Epithelial cell of proximal tubule (primary cell): ENCODE results near the gene PTPN18. TPM values are rescaled to one million over a fixed set of nuclear protein-coding genes. Genes with fewer than 3 reads are reported as not detected.
A peak's percentile ranks its signal among the peaks of the same experiment; 100 is the strongest.
"Not testable (repeated sequence)": the region's sequence is repeated elsewhere in the genome, so short reads cannot be mapped to it uniquely, and the experiment has no call there.

Source experiments
- DNase-seq: peaks from one replicate; pipeline ENCODE4 v3.0.0-alpha.2; 2011; ENCODE audit warnings: low read depth
- H3K4me3 ChIP-seq: 2 replicates; pipeline ENCODE4 v1.5.1; 2011; ENCODE audit warnings: low read depth, mild to moderate bottlenecking, low read length
- CTCF ChIP-seq: conservative IDR thresholded peaks from 2 replicates; pipeline ENCODE4 v1.5.1; 2012; ENCODE audit warnings: low read depth, mild to moderate bottlenecking, low read length
- total RNA-seq: library from RNA; depleted of rRNA; stranded (reverse); fragments of >200 nt; gene quantifications from 2 replicates; pipeline ENCODE4 v1.2.3, GENCODE V29; 2015

The PTPN18 gene
- total RNA-seq, 1 donor from 2014 or later = 23.8 TPM

DNA sequence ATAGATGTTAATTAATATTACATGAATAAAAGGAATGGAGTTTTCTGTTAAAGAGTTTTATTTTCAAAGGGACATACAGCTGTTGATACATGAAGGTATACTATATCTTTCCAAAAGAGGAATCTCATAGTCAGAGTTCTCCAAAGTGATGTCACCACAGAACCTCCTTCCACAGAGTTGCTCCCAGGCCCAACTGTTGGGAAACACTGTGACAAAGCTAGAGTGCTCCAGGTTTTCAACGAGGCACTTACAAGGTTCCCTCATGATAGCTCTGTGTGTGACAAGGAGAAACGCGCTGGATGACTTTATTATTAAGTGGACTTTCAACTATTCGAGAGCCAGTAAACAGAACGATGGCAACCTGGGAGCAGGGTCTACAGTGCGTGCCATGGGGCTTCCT lies 33.5 kb downstream of the PTPN18 start:
- no peak for TF ChIP-seq CTCF
- H3K4me3 ChIP-seq = no peak overlapping the region
- DNase-seq = no peak

DNA sequence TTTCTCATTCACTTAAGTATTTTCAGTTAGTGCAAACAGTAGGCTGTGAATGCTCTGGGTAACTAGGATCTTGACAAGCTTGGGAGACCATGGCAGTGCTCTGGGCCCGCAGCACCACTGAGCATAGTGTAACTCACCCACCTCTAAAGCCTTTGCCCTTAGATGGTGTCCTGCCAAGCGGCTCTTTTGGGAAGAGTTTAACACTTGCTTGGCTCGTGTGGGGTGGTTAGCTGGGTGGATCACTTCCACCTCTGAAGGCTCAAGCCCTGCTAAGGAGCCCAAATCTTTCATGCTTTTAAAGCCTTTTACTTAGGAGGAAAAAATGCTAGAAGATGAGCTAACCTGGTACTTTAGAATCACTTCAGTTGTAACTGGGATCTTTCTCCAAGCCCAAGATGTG lies 33.9 kb downstream of the PTPN18 start:
- no peak overlapping the region for H3K4me3 ChIP-seq
- no peak for DNase-seq
- no peak for TF ChIP-seq CTCF

DNA sequence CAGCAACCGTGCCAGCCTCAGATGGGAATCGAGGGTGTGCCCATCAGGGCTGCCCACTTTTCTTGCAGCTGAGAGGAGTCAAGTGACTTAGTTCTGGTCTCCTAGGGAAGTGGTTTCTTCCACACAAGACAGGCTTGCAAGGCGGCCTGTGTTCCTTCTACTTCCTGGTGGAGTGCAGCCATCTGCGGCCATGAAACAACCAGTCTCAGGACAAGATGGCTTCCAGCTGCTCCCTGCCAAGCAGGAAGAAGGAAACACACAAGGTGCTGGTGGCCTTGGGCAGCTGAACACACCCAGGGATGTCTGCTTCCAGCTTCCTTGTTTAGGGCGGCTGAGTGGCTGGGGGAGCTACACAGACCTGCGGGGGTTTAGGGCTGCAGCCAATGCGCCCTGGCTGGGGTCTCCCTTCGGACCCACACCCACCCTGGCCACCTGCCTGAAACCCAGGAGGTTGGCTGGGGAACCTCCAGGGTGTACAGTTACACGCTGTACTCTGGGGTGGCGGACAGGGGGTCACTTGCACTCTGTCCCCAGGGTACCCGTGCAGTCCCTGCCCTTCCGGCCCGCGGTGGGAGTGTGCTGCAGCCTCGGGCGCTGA lies 34.7 kb downstream of the PTPN18 start:
- peak overlapping the region; percentile 85 for H3K4me3 ChIP-seq
- no peak for DNase-seq
- TF ChIP-seq CTCF = no peak

DNA sequence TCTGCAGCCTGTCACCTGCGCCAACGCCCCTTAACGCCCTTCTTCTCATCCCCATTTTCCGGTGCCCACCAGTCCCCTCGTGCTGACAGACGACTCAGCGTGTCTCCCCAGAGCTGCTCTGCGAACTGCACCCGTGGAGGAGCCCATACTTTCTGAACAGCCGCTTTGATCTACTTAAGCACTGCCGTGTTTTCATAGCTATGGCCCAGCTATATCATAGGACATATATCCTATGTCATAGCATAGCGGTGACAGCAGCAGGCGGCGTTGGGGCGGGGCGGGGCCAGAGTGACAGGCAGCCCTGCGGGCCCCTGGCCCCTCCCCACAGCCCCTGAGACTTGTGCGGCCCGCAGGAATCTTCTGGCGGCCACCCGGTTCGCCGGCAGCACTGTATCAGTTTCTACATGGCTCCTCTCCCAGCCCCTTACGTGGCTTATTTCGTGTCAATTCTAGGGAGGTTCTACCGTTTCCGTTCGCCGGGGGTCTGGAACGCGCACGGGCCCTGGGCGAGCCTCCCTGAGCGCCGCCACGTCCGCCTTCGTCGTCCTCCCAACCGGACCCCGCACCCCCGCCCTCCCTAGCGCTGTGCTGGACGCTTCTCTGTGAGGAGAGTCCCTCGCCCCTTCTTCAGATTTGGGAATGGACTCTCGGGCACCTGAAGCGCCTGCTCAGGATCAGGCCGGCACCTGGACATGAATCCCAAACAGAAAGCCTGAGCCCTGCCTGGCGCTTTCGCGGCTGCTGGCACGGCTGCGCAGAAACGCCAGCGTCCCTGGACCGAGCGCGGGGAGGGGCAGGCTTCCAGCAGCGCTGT lies 35.4 kb downstream of the PTPN18 start:
- H3K4me3 ChIP-seq = peak overlapping the region; percentile 85
- no peak for TF ChIP-seq CTCF
- DNase-seq = no peak

DNA sequence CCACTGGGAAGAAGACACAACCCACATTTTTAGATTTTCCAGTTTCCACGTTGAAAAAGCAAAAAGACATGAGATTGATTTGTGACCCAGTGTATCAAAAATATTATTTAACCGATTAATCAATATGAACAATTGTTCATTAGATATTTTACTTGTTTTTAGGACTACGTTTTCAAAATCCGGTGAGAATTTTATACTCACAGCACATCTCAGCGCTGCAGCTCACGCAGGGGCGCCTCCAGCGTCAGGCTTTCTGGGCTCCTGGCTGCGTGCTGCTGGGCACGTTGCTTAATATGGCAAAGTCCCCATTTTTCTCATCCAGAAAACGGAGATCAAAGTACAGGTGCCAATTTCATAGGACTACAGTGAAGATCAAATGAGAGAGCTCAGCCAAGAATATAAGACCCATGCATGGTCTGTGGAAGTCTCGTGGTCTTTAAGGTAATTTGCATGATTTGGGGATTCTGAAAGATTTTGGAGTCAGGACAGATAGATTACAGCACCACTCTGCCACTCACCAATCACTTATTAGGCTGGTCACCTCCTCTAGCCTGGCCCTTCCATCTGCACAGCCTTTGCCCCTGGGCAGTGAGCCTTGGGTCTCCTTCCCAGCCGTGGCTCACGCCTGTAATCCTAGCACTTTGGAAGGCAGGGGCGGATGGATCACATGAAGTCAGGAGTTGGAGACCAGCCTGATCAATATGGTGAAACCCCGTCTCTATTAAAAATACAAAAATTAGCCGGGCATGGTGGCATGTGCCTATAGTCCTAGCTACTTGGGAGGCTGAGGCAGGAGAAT lies 36.2 kb downstream of the PTPN18 start:
- peak overlapping the region; percentile 85 for H3K4me3 ChIP-seq
- no peak for TF ChIP-seq CTCF
- DNase-seq = no peak

GRCh38 chr2:130393318-130393910 lies 37.6 kb downstream of the PTPN18 start:
- H3K4me3 ChIP-seq = no peak overlapping the region
- DNase-seq = no peak
- no peak for TF ChIP-seq CTCF

GRCh38 chr2:130406280-130406679 lies 50.4 kb downstream of the PTPN18 start:
- not testable (repeated sequence) for DNase-seq, H3K4me3 ChIP-seq

DNA sequence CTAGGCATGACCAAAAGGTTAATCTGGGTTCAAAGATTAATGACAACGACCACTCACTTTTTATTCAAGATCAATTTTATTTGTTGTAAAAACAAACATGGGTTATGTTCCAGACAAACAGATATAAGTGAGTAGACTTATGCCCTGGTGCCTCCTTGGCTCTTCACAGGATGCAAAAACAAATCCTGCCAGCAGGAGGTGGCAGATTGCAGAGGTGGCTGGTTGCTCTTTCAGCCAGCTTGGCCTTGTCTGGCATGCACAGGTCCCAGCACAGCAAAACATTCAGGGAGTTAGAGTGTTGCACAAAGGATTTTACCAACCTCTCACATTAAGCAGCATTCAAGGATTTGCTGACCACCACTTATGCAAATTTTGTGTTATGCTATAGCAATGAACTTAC lies 60.8 kb downstream of the PTPN18 start:
- not testable (repeated sequence) for DNase-seq

DNA sequence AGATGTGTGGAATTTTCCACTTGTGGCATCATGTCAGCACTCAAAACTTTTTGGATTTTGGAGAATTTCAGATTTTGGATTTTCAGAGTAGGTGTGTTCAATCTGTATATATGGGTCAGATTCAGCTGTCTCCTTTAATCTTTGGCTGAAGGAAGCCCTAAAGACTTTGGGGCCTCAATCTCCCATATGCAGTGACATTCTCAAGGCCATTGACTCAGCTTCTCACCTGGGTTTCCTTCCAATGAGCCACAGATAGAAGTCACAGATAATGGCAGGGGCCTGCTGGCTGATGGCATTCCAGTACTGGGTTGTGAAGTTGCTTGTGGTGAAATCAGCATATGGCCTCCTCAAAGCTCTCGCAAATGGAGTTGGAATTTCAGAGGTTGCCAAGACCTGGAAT lies 63.0 kb downstream of the PTPN18 start:
- H3K4me3 ChIP-seq, DNase-seq: not testable (repeated sequence)

More for the DNA sequence above, 60.8 kb downstream of the PTPN18 start:
- H3K4me3 ChIP-seq = not testable (repeated sequence)
